Left renal pelvis (tissue), 4 donors: ENCODE measurements around the gene HMGXB4. TPM values are rescaled to one million over a fixed set of nuclear protein-coding genes. Genes with fewer than 3 reads are reported as not detected.
"Not testable (repeated sequence)": the region's sequence is repeated elsewhere in the genome, so short reads cannot be mapped to it uniquely, and the experiment has no call there.

ENCODE experiments used
- DNase-seq, 4 donors: peaks; one replicate each; pipeline ENCODE4 v3.0.0-alpha.2; 2013; ENCODE audit warnings: low read depth in 4 of 4, low spot score in 3 of 4
- polyA plus RNA-seq, 4 donors: library from polyadenylated mRNA; unstranded; fragments of 120-200 nt; gene quantifications; one replicate each; pipeline ENCODE4 v1.2.1, GENCODE V29; 2013; ENCODE audit not compliant: insufficient read length in 4 of 4

Gene HMGXB4
- 10 to 100 TPM; 28.3 to 31.7 (median 29.4) TPM for polyA plus RNA-seq

- peak; percentile 70 to 85 (median 78) for DNase-seq
Measured at GRCh38 chr22:35257321-35258190, at the start of gene HMGXB4. TSS of gene HMGXB4 (plus strand) at chr22:35257493. CDS start at chr22:35262391, 4,898 bp downstream.

GRCh38 chr22:35208003-35208402 is 49.3 kb upstream of the HMGXB4 start:
- no peak for DNase-seq

- no peak for DNase-seq
Measured at GRCh38 chr22:35209203-35209602, 48.1 kb upstream of the HMGXB4 start.

GRCh38 chr22:35212009-35212408 is 45.3 kb upstream of the HMGXB4 start:
- no peak for DNase-seq

- DNase-seq, result no peak
Measured at GRCh38 chr22:35212996-35213395, 44.3 kb upstream of the HMGXB4 start.

GRCh38 chr22:35214968-35215367 is 42.3 kb upstream of the HMGXB4 start:
- no peak for DNase-seq

- DNase-seq, result no peak
Measured at GRCh38 chr22:35215993-35216392, 41.3 kb upstream of the HMGXB4 start.

- no peak for DNase-seq
Measured at GRCh38 chr22:35217527-35217926, 39.8 kb upstream of the HMGXB4 start.

- DNase-seq, result no peak
Measured at GRCh38 chr22:35218079-35218478, 39.2 kb upstream of the HMGXB4 start.

GRCh38 chr22:35219012-35219411 is 38.3 kb upstream of the HMGXB4 start:
- DNase-seq, result no peak

GRCh38 chr22:35220221-35220620 is 37.1 kb upstream of the HMGXB4 start:
- no peak for DNase-seq

GRCh38 chr22:35225010-35225409 is 32.3 kb upstream of the HMGXB4 start:
- no peak for DNase-seq

- DNase-seq, result no peak
Measured at GRCh38 chr22:35226958-35227647, 30.2 kb upstream of the HMGXB4 start.

GRCh38 chr22:35229865-35230264 is 27.4 kb upstream of the HMGXB4 start:
- no peak for DNase-seq

- no peak for DNase-seq
Measured at GRCh38 chr22:35230417-35230816, 26.9 kb upstream of the HMGXB4 start.

GRCh38 chr22:35230839-35231584 is 26.3 kb upstream of the HMGXB4 start:
- no peak for DNase-seq

- DNase-seq, result peak; percentile 14 to 53 (median 42)
Measured at GRCh38 chr22:35231585-35232084, 25.7 kb upstream of the HMGXB4 start.

- DNase-seq, result not testable (repeated sequence)
Measured at GRCh38 chr22:35238749-35239148, 18.5 kb upstream of the HMGXB4 start.

- DNase-seq, result not testable (repeated sequence)
Measured at GRCh38 chr22:35244507-35244906, 12.8 kb upstream of the HMGXB4 start.

GRCh38 chr22:35250156-35250555 is 7.1 kb upstream of the HMGXB4 start:
- no peak for DNase-seq

GRCh38 chr22:35253946-35254345 is 3.3 kb upstream of the HMGXB4 start:
- no peak for DNase-seq
